H9 (cell line): ENCODE measurements around the gene PLCL1. TPM values are rescaled to one million over a fixed set of nuclear protein-coding genes. Genes with fewer than 3 reads are reported as not detected.

Source experiments
- DNase-seq: peaks from one replicate; pipeline ENCODE4 v3.0.0-alpha.2; 2017
- H2AFZ ChIP-seq: one replicate; pipeline ENCODE4 v1.6.1; 2013; ENCODE audit warnings: mild to moderate bottlenecking, low read length, control low read depth, moderate library complexity
- H2AK5ac ChIP-seq: 2 replicates; pipeline ENCODE4 v1.6.1; 2013; ENCODE audit warnings: low read length, control low read depth, mixed read lengths; ENCODE audit not compliant: insufficient read length
- H2BK120ac ChIP-seq: one replicate; pipeline ENCODE4 v1.6.1; 2013; ENCODE audit warnings: low read depth, mild to moderate bottlenecking, low read length, control low read depth, inconsistent platforms; ENCODE audit not compliant: poor library complexity, severe bottlenecking
- H2BK12ac ChIP-seq: 2 replicates; pipeline ENCODE4 v1.6.1; 2013; ENCODE audit warnings: low read length, control low read depth, mixed read lengths, low read depth; ENCODE audit not compliant: insufficient read length
- H2BK15ac ChIP-seq: 2 replicates; pipeline ENCODE4 v1.6.1; 2013; ENCODE audit warnings: low read depth, low read length, control low read depth
- H2BK20ac ChIP-seq: one replicate; pipeline ENCODE4 v1.6.1; 2013; ENCODE audit warnings: low read depth, mild to moderate bottlenecking, low read length, control low read depth, inconsistent platforms; ENCODE audit not compliant: poor library complexity, severe bottlenecking
- H2BK5ac ChIP-seq: 2 replicates; pipeline ENCODE4 v1.6.1; 2013; ENCODE audit warnings: low read length, control low read depth, mixed read lengths; ENCODE audit not compliant: insufficient read length
- H3K14ac ChIP-seq: 2 replicates; pipeline ENCODE4 v1.6.1; 2013; ENCODE audit warnings: low read length, control low read depth; ENCODE audit not compliant: insufficient read depth
- H3K18ac ChIP-seq: 2 replicates; pipeline ENCODE4 v1.6.1; 2013; ENCODE audit warnings: low read depth, mild to moderate bottlenecking, mixed read lengths, low read length, control low read depth; ENCODE audit not compliant: insufficient read length
- H3K23ac ChIP-seq: 2 replicates; pipeline ENCODE4 v1.6.1; 2013; ENCODE audit warnings: low read length, control low read depth, mixed read lengths, low read depth; ENCODE audit not compliant: insufficient read length
- H3K23me2 ChIP-seq: 2 replicates; pipeline ENCODE4 v1.6.1; 2013; ENCODE audit warnings: low read depth, mild to moderate bottlenecking, mixed read lengths, low read length, control low read depth; ENCODE audit not compliant: insufficient read length, poor library complexity, severe bottlenecking
- H3K27ac ChIP-seq: 2 replicates; pipeline ENCODE4 v1.5.1; 2013; ENCODE audit warnings: low read length, control low read depth, mixed read lengths, low read depth; ENCODE audit not compliant: insufficient read length
- H3K27me3 ChIP-seq: 2 replicates; pipeline ENCODE4 v1.6.1; 2013; ENCODE audit warnings: low read length, control low read depth, inconsistent platforms; ENCODE audit not compliant: insufficient read depth
- H3K4ac ChIP-seq: 2 replicates; pipeline ENCODE4 v1.6.1; 2013; ENCODE audit warnings: low read depth, mild to moderate bottlenecking, control low read depth, inconsistent platforms, low read length, moderate library complexity
- H3K4me1 ChIP-seq: 2 replicates; pipeline ENCODE4 v1.6.1; 2013; ENCODE audit warnings: low read length, control low read depth, inconsistent platforms; ENCODE audit not compliant: insufficient read depth
- H3K4me2 ChIP-seq: 2 replicates; pipeline ENCODE4 v1.6.1; 2013; ENCODE audit warnings: low read length, control low read depth, mixed read lengths; ENCODE audit not compliant: insufficient read length, insufficient read depth
- H3K56ac ChIP-seq: 2 replicates; pipeline ENCODE4 v1.6.1; 2013; ENCODE audit warnings: low read depth, mild to moderate bottlenecking, mixed read lengths, low read length, control low read depth; ENCODE audit not compliant: insufficient read length
- H3K79me1 ChIP-seq: 2 replicates; pipeline ENCODE4 v1.6.1; 2013; ENCODE audit warnings: low read depth, mild to moderate bottlenecking, moderate library complexity, low read length, control low read depth, inconsistent platforms; ENCODE audit not compliant: insufficient read depth, poor library complexity, severe bottlenecking
- H3K79me2 ChIP-seq: 2 replicates; pipeline ENCODE4 v1.6.1; 2013; ENCODE audit warnings: low read length, control low read depth, inconsistent platforms; ENCODE audit not compliant: insufficient read depth
- H3K9ac ChIP-seq: 2 replicates; pipeline ENCODE4 v1.6.1; 2013; ENCODE audit warnings: low read length, control low read depth, mixed read lengths; ENCODE audit not compliant: insufficient read length; ENCODE audit errors: extremely low read depth
- H3K9me3 ChIP-seq: one replicate; pipeline ENCODE4 v1.6.1; 2013; ENCODE audit warnings: low read depth, low read length, inconsistent platforms; ENCODE audit not compliant: control insufficient read depth
- H3T11ph ChIP-seq: one replicate; pipeline ENCODE4 v1.6.1; 2013; ENCODE audit warnings: mild to moderate bottlenecking, low read length, control low read depth, inconsistent platforms
- H4K20me1 ChIP-seq: one replicate; pipeline ENCODE4 v1.6.1; 2013; ENCODE audit not compliant: control insufficient read depth, insufficient read length, insufficient read depth
- H4K5ac ChIP-seq: 2 replicates; pipeline ENCODE4 v1.6.1; 2013; ENCODE audit warnings: low read depth, mild to moderate bottlenecking, mixed read lengths, low read length, control low read depth; ENCODE audit not compliant: insufficient read length
- H4K8ac ChIP-seq: replicated peaks from 2 replicates; pipeline ENCODE4 v1.6.1; 2013; ENCODE audit warnings: low read length, control low read depth, mixed read lengths, low read depth; ENCODE audit not compliant: insufficient read length
- H4K91ac ChIP-seq: 2 replicates; pipeline ENCODE4 v1.6.1; 2013; ENCODE audit warnings: low read depth, mild to moderate bottlenecking, moderate library complexity, mixed read lengths, low read length, control low read depth; ENCODE audit not compliant: insufficient read length
- H3K27ac Mint-ChIP-seq, 3 experiments: 2 replicates in 2 of 3; 3 replicates in 1 of 3; pipeline ENCODE4 v1.8.0; 2020 to 2021; ENCODE audit warnings: mixed read lengths in 3 of 3, mild to moderate bottlenecking in 1 of 3, moderate library complexity in 1 of 3
- H3K27me3 Mint-ChIP-seq: 2 replicates; pipeline ENCODE4 v1.8.0; 2021; ENCODE audit warnings: low read depth, mild to moderate bottlenecking, moderate library complexity, mixed read lengths
- H3K36me3 Mint-ChIP-seq, 3 experiments: 2 replicates in 2 of 3; 3 replicates in 1 of 3; pipeline ENCODE4 v1.8.0; 2020 to 2021; ENCODE audit warnings: low read depth in 3 of 3, mixed read lengths in 3 of 3; ENCODE audit not compliant: insufficient read depth in 1 of 3
- H3K4me1 Mint-ChIP-seq, 2 experiments: 2 replicates each; pipeline ENCODE4 v1.8.0; 2020; ENCODE audit warnings: mixed read lengths in 2 of 2
- H3K4me3 Mint-ChIP-seq, 2 experiments: 2 replicates in 1 of 2; 3 replicates in 1 of 2; pipeline ENCODE4 v1.8.0; 2020 to 2021; ENCODE audit warnings: mild to moderate bottlenecking in 2 of 2, mixed read lengths in 2 of 2, moderate library complexity in 1 of 2
- H3K9me3 Mint-ChIP-seq, 2 experiments: 2 replicates in 1 of 2; 3 replicates in 1 of 2; pipeline ENCODE4 v1.8.0; 2020; ENCODE audit warnings: mild to moderate bottlenecking in 2 of 2, mixed read lengths in 2 of 2, moderate library complexity in 1 of 2
- WGBS: extraction: QIAGEN DNeasy Blood & Tissue Kit; methylation state at CpG from one replicate; pipeline ENCODE4 v1.1.7; 2013; ENCODE audit warnings: missing lambda C conversion rate, low lambda C conversion rate, mixed read lengths; ENCODE audit not compliant: insufficient read length; ENCODE audit errors: extremely low coverage; 5-methylcytosine and 5-hydroxymethylcytosine counted together
- total RNA-seq: library from RNA; stranded (reverse); gene quantifications from 2 replicates; pipeline ENCODE4 v1.2.1, GENCODE V29; 2021
- TF ChIP-seq, protein P1 (sequence below): fragments of 200-600 bp; sonication (generic); conservative IDR thresholded peaks from 3 replicates; pipeline ENCODE4 v1.8.0; 2021; ENCODE audit warnings: antibody characterized with exemption, mild to moderate bottlenecking

The PLCL1 gene
- total RNA-seq, 1 experiment from 2014 or later = 0.04 TPM

GRCh38 chr2:197893403-197894177 lies 89.2 kb downstream of the PLCL1 start:
- H2AFZ ChIP-seq = no peak overlapping the region
- no peaks in the 10 kb centered on the region for H3K9me3 Mint-ChIP-seq
- no peak overlapping the region for H3K23ac ChIP-seq
- H2BK12ac ChIP-seq = no peak overlapping the region
- no peaks in the 10 kb centered on the region for H3K79me2 ChIP-seq
- H3K4me1 ChIP-seq = peaks cover 3% of the 10 kb centered on the region; the same call in 1 of the 2 replicates
- H3K4me3 Mint-ChIP-seq = no peak overlapping the region
- no peaks in the 10 kb centered on the region for H4K20me1 ChIP-seq
- H4K91ac ChIP-seq = no peak overlapping the region
- H3K23me2 ChIP-seq = no peaks in the 10 kb centered on the region
- no peak overlapping the region for H3K18ac ChIP-seq
- H3K4ac ChIP-seq = no peak overlapping the region
- no peak overlapping the region for H2BK15ac ChIP-seq
- H3K9me3 ChIP-seq = no peaks in the 10 kb centered on the region
- H2AK5ac ChIP-seq = no peak overlapping the region
- no peaks in the 10 kb centered on the region for H3K36me3 Mint-ChIP-seq
- H2BK120ac ChIP-seq = no peak overlapping the region
- no peak for DNase-seq
- no peak overlapping the region; a peak in 1 of 7 replicates for H3K27ac Mint-ChIP-seq
- H3T11ph ChIP-seq = no peak overlapping the region
- TF ChIP-seq, protein P1, sequence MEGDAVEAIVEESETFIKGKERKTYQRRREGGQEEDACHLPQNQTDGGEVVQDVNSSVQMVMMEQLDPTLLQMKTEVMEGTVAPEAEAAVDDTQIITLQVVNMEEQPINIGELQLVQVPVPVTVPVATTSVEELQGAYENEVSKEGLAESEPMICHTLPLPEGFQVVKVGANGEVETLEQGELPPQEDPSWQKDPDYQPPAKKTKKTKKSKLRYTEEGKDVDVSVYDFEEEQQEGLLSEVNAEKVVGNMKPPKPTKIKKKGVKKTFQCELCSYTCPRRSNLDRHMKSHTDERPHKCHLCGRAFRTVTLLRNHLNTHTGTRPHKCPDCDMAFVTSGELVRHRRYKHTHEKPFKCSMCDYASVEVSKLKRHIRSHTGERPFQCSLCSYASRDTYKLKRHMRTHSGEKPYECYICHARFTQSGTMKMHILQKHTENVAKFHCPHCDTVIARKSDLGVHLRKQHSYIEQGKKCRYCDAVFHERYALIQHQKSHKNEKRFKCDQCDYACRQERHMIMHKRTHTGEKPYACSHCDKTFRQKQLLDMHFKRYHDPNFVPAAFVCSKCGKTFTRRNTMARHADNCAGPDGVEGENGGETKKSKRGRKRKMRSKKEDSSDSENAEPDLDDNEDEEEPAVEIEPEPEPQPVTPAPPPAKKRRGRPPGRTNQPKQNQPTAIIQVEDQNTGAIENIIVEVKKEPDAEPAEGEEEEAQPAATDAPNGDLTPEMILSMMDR = no peak
- no peak overlapping the region for H2BK5ac ChIP-seq
- no peaks in the 10 kb centered on the region for H3K79me1 ChIP-seq
- no peak overlapping the region for H4K5ac ChIP-seq
- no CpG with 5 or more reads among the region's 6 CpGs for WGBS
- H3K14ac ChIP-seq = no peak overlapping the region
- no peaks in the 10 kb centered on the region for H3K27me3 ChIP-seq
- H3K4me2 ChIP-seq = no peak overlapping the region
- no peak overlapping the region for H3K9ac ChIP-seq
- H3K27me3 Mint-ChIP-seq = peaks cover 2% of the 10 kb centered on the region; the same call in 1 of the 2 replicates
- H3K27ac ChIP-seq = no peak overlapping the region
- H2BK20ac ChIP-seq = no peak overlapping the region
- H4K8ac ChIP-seq = no peak overlapping the region
- peaks cover 10 to 11% of the 10 kb centered on the region in 2 experiments for H3K4me1 Mint-ChIP-seq
- H3K56ac ChIP-seq = no peak overlapping the region
